ENCODE measurements around the gene LRRC47.
"Not testable (repeated sequence)": the region's sequence is repeated elsewhere in the genome, so short reads cannot be mapped to it uniquely, and the experiment has no call there.

LRRC47 gene

DNA sequence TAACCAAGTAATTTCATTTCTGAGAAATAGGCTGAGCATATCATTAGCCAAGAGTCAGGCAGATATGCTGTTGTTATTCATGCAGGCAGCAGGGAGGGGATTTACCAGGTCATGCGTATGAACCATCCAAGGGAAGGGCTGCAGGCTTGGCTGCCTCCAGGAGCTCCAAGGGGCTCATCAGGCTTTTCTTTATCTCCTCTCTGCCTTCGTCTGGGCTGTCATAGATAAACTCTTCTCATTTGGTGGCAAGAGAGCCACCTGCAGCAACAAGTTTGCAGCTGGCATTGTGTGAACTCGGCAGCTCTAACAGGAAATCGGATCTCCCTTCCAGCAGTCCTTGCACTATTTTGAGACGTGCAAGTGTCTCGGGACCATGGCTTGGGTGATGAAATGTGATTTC, 36.5 kb downstream of the LRRC47 start:
- no peak overlapping the region for H3K27ac ChIP-seq
- TF ChIP-seq ZFX (IDR thresholded peaks at IDR 0.05; ENCODE audit: borderline replicate concordance), result no peak

- no peak overlapping the region for H3K27ac ChIP-seq
- no peak for TF ChIP-seq ZFX (IDR thresholded peaks at IDR 0.05; ENCODE audit: borderline replicate concordance)
- TF ChIP-seq, protein P1, sequence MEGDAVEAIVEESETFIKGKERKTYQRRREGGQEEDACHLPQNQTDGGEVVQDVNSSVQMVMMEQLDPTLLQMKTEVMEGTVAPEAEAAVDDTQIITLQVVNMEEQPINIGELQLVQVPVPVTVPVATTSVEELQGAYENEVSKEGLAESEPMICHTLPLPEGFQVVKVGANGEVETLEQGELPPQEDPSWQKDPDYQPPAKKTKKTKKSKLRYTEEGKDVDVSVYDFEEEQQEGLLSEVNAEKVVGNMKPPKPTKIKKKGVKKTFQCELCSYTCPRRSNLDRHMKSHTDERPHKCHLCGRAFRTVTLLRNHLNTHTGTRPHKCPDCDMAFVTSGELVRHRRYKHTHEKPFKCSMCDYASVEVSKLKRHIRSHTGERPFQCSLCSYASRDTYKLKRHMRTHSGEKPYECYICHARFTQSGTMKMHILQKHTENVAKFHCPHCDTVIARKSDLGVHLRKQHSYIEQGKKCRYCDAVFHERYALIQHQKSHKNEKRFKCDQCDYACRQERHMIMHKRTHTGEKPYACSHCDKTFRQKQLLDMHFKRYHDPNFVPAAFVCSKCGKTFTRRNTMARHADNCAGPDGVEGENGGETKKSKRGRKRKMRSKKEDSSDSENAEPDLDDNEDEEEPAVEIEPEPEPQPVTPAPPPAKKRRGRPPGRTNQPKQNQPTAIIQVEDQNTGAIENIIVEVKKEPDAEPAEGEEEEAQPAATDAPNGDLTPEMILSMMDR (IDR thresholded peaks at IDR 0.05), result no peak
Observed at GRCh38 chr1:3759164-3759563, 37.1 kb downstream of the LRRC47 start.

GRCh38 chr1:3756394-3756793, 39.9 kb downstream of the LRRC47 start:
- no peak overlapping the region for H3K27ac ChIP-seq
- TF ChIP-seq, protein P1 (IDR thresholded peaks at IDR 0.05), result no peak
- no peak for TF ChIP-seq ZFX (IDR thresholded peaks at IDR 0.05; ENCODE audit: borderline replicate concordance)

GRCh38 chr1:3753656-3754454, 42.4 kb downstream of the LRRC47 start:
- TF ChIP-seq ZFX (IDR thresholded peaks at IDR 0.05; ENCODE audit: borderline replicate concordance), result no peak
- TF ChIP-seq, protein P1 (IDR thresholded peaks at IDR 0.05), result no peak
- no peak overlapping the region for H3K27ac ChIP-seq

DNA sequence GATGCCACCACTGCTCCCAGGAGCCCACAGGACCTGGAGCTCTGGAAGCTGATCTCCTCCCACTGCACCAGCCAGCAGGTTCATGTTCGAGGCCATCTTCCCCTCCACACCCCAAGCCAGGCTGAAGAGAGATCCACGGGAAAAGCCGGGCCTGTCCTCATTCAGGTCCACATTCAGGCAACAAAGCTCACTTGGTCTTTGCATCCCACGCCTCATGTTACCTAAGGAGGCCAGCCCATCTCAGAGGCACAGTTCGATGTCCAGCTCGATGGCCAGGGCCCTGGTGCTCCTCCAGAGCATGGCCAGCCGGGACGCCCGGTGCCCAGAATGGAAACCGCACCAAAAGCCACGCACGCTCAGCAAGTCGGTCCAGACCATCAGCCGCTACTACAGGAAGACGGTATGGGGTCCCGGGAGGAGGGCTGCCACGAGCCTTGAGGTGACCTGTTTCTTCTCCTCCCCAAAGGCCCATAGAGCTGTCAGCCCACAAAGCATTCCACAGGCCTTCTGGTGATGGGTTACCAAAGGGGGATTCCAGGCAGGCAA, 43.8 kb downstream of the LRRC47 start, which contains the start of gene CCDC27:
Gene CCDC27, plus strand, starts transcription at position 51 of the 546 bp plus-strand sequence. Its CDS starts 32 bp downstream, at position 83.
- no peak for TF ChIP-seq ZFX (IDR thresholded peaks at IDR 0.05; ENCODE audit: borderline replicate concordance)
- TF ChIP-seq, protein P1 (IDR thresholded peaks at IDR 0.05), result no peak

DNA sequence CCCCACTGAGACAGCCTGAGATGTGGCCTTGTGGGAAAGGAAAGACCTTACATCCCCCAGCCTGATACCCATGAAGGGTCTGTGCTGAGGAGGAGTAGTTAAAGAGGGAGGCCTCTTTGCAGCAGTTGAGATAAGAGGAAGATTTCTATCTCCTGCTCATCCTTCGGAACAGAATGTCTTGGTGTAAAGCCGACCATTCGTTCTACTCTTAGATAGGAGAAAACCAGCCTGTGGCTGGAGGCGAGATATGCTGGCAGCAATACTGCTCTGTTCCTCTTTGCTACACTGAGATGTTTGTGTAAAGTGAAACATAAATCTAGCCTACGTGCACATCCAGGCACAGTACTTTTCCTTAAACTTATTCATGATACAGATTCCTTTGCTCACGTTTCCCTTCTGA, 45.6 kb downstream of the LRRC47 start:
- TF ChIP-seq, protein P1 (IDR thresholded peaks at IDR 0.05), result no peak
- TF ChIP-seq ZFX (IDR thresholded peaks at IDR 0.05; ENCODE audit: borderline replicate concordance), result no peak
- no peak overlapping the region for H3K27ac ChIP-seq

More for the DNA sequence above, 43.8 kb downstream of the LRRC47 start, which contains the start of gene CCDC27:
- H3K27ac ChIP-seq, result no peak within 1 kb of the TSS

- no peak for TF ChIP-seq ZFX (IDR thresholded peaks at IDR 0.05; ENCODE audit: borderline replicate concordance)
- TF ChIP-seq, protein P1 (IDR thresholded peaks at IDR 0.05), result no peak
- H3K27ac ChIP-seq, result no peak overlapping the region
Observed at GRCh38 chr1:3749512-3749911, 46.8 kb downstream of the LRRC47 start.

GRCh38 chr1:3748316-3748900, 47.9 kb downstream of the LRRC47 start:
- H3K27ac ChIP-seq, result not testable (repeated sequence)

Measured in 22Rv1 (cell line).